K562 (cell line): Measurements from ENCODE around the gene LRRC71. TPM values are rescaled to one million over a fixed set of nuclear protein-coding genes. Genes with fewer than 3 reads are reported as not detected.

Experiments
- ATAC-seq: fragments of 200-7000 bp; cut with Tn5 transposase; 3 replicates; pipeline ENCODE4 v1.9.1; 2020; ENCODE audit warnings: moderate library complexity
- BruUV-seq: library from RNA; stranded (reverse); fragments of 400-500 nt; replicated peaks from 2 replicates; lab custom pipeline; 2021; lab: Mats Ljungman, UMichigan
- CTCF ChIA-PET: fragments of 300-600 bp; formaldehyde crosslinking; extraction: SDS; loops from one replicate; lab custom pipeline; 2021; ENCODE audit warnings: low intra/inter-chr PET ratio; lab: Yijun Ruan, JAX
- POLR2A ChIA-PET: fragments of 300-600, 350-650 bp; sonication (Branson Sonifier 250); formaldehyde crosslinking; extraction: SDS; loops from one replicate; lab custom pipeline; 2021; ENCODE audit warnings: antibody characterized with exemption, inconsistent platforms; lab: Yijun Ruan, JAX
- DNase-seq, 4 experiments: peaks; one replicate each; pipeline versions ENCODE4 v3.0.0 to v3.0.0-alpha.2; 2011 to 2018; ENCODE audit warnings: low spot score in 3 of 4, mixed read lengths in 3 of 4; ENCODE audit errors: extremely low read depth in 1 of 4
- FAIRE-seq: peaks from 2 replicates; lab custom pipeline; 2011; peaks lifted over from hg19 to GRCh38; lab: Jason Lieb, UNC
- H2AFZ ChIP-seq: 2 replicates; pipeline ENCODE4 v1.6.0; 2011; ENCODE audit warnings: low read depth, low read length, control low read depth, inconsistent platforms
- H3K27ac ChIP-seq: fragments of 200-600 bp; 3 replicates; pipeline ENCODE4 v1.8.0; 2011; ENCODE audit warnings: low read depth, mild to moderate bottlenecking, control low read depth, inconsistent platforms, low read length, moderate library complexity, mixed read lengths; ENCODE audit errors: extremely low read depth
- H3K27me3 ChIP-seq, 2 experiments: fragments of 300-600 bp in 1 of 2; 2 replicates in 1 of 2; 3 replicates in 1 of 2; pipeline versions ENCODE4 v1.6.0 to v1.8.0; 2011; ENCODE audit warnings: inconsistent platforms in 2 of 2, low read length in 2 of 2, mild to moderate bottlenecking in 1 of 2, mixed read lengths in 1 of 2, moderate library complexity in 1 of 2; ENCODE audit not compliant: control insufficient read depth in 2 of 2, insufficient read depth in 2 of 2
- H3K36me3 ChIP-seq: fragments of 300-600 bp; 3 replicates; pipeline ENCODE4 v1.8.0; 2011; ENCODE audit warnings: mild to moderate bottlenecking, low read length, inconsistent platforms; ENCODE audit not compliant: control insufficient read depth, insufficient read depth
- H3K4me1 ChIP-seq, 2 experiments: fragments of 200-600 bp in 1 of 2; replicated peaks in 1 of 2; 2 replicates in 1 of 2; 3 replicates in 1 of 2; pipeline versions ENCODE4 v1.5.1 to v1.8.0; 2011; ENCODE audit warnings: inconsistent platforms in 2 of 2, low read length in 2 of 2, mild to moderate bottlenecking in 1 of 2, mixed read lengths in 1 of 2, moderate library complexity in 1 of 2; ENCODE audit not compliant: control insufficient read depth in 2 of 2, insufficient read depth in 2 of 2
- H3K4me2 ChIP-seq: 2 replicates; pipeline ENCODE4 v1.6.1; 2011; ENCODE audit warnings: low read length, control low read depth, inconsistent platforms, mixed read lengths; ENCODE audit not compliant: insufficient read depth
- H3K4me3 ChIP-seq: fragments of 200-600 bp; sonication (generic), shearing (Covaris generic); 2 replicates; pipeline ENCODE4 v1.5.1; 2016; ENCODE audit warnings: control low read depth, inconsistent platforms
- H3K79me2 ChIP-seq: fragments of 200-600 bp; 3 replicates; pipeline ENCODE4 v1.8.0; 2011; ENCODE audit warnings: low read length, inconsistent platforms; ENCODE audit not compliant: control insufficient read depth, insufficient read depth
- H3K9ac ChIP-seq, 2 experiments: 2 replicates each; pipeline versions ENCODE4 v1.6.0 to v1.6.1; 2011; ENCODE audit warnings: low read depth in 2 of 2, low read length in 2 of 2, control low read depth in 1 of 2, inconsistent platforms in 1 of 2, mild to moderate bottlenecking in 1 of 2, mixed read lengths in 1 of 2; ENCODE audit not compliant: insufficient read depth in 1 of 2
- H3K9me1 ChIP-seq: one replicate; pipeline ENCODE4 v1.6.0; 2011; ENCODE audit warnings: inconsistent platforms, mild to moderate bottlenecking, low read length, moderate library complexity; ENCODE audit not compliant: control insufficient read depth, insufficient read depth
- H3K9me3 ChIP-seq: replicated peaks from 2 replicates; pipeline ENCODE4 v1.5.1; 2011; ENCODE audit warnings: low read depth, low read length, inconsistent platforms; ENCODE audit not compliant: control insufficient read depth, insufficient read depth
- H4K20me1 ChIP-seq: replicated peaks from 2 replicates; pipeline ENCODE4 v1.6.1; 2011; ENCODE audit warnings: low read length, inconsistent platforms, mixed read lengths; ENCODE audit not compliant: control insufficient read depth, insufficient read depth
- DDX20 ChIP-seq: fragments of 450-650 bp; IDR thresholded peaks from 2 replicates; pipeline ENCODE4 v1.6.1; 2016; ENCODE audit warnings: missing genetic modification characterization, low read depth, mild to moderate bottlenecking, missing compliant biosample characterization, moderate library complexity
- GATAD2B ChIP-seq: fragments of 450-650 bp; IDR thresholded peaks from 2 replicates; pipeline ENCODE4 v1.6.1; 2017; ENCODE audit warnings: mild to moderate bottlenecking, borderline replicate concordance
- HNRNPUL1 ChIP-seq: fragments of 200-400 bp; formaldehyde crosslinking; IDR thresholded peaks from 2 replicates; pipeline ENCODE4 v1.6.1; 2017; ENCODE audit warnings: low read length
- MXI1 ChIP-seq: IDR thresholded peaks from 2 replicates; pipeline ENCODE4 v1.6.1; 2011; ENCODE audit warnings: low read depth, mild to moderate bottlenecking, improper control_type of control experiment, low read length
- NFYB ChIP-seq: IDR thresholded peaks from 2 replicates; pipeline ENCODE4 v1.6.1; 2011; ENCODE audit warnings: mild to moderate bottlenecking, moderate library complexity; ENCODE audit not compliant: insufficient read length; ENCODE audit errors: extremely low read depth
- TSC22D4 ChIP-seq: fragments of 450-650 bp; IDR thresholded peaks from 2 replicates; pipeline ENCODE4 v1.6.1; 2016; ENCODE audit warnings: missing genetic modification characterization, missing biosample characterization, control low read depth
- WGBS: fragments of 100-300 bp; shearing (Covaris generic); methylation state at CpG from one replicate; pipeline ENCODE4 v1.1.6; 2016; ENCODE audit warnings: low coverage, mixed read lengths; ENCODE audit not compliant: insufficient coverage; ENCODE audit errors: missing lambda C conversion rate; 5-methylcytosine and 5-hydroxymethylcytosine counted together
- in situ Hi-C: fragments of 300-500 bp; cut with MboI; formaldehyde crosslinking; loops from 4 replicates; pipeline ENCODE4 v1.15.0; 2018; ENCODE audit warnings: inconsistent platforms, mixed read lengths
- intact Hi-C: fragments of 100-400 bp; cut with micrococcal nuclease; formaldehyde crosslinking; loops from 2 replicates; pipeline ENCODE4 v1.14.2; 2022
- polyA plus RNA-seq, 8 experiments: library from polyadenylated mRNA; depleted of rRNA in 4 of 8; stranded (reverse) in 5 of 8; unstranded in 3 of 8; fragments of >200 nt; fragmentation: Nextera tagmentation in 2 of 8; fragmentation: Illumina TruSeq in 1 of 8; extraction: Ambion mirVana in 2 of 8; extraction: Trizol in 1 of 8; gene quantifications; 2 replicates each; pipeline versions ENCODE4 v1.2.1 to v1.2.3, GENCODE V29; 2011 to 2014; ENCODE audit warnings: inconsistent platforms in 1 of 8, missing spikeins in 1 of 8
- total RNA-seq, 7 experiments: library from RNA; depleted of rRNA in 6 of 7; stranded (reverse); fragments of >200 nt in 6 of 7; fragmentation: Illumina TruSeq in 2 of 7; extraction: Trizol in 2 of 7; gene quantifications; 2 replicates each; pipeline versions ENCODE4 v1.2.1 to v1.2.3, GENCODE V29; 2011 to 2021; ENCODE audit warnings: low replicate concordance in 1 of 7
- TF ChIP-seq, protein P1 (sequence below): sonication (generic); formaldehyde crosslinking; IDR thresholded peaks from 2 replicates; pipeline ENCODE4 v1.8.0; 2022; ENCODE audit warnings: mild to moderate bottlenecking, missing genetic modification reagents
- TF ChIP-seq, protein P2 (sequence below): fragments of 250-450 bp; sonication (Bioruptor Pico); IDR thresholded peaks from 2 replicates; pipeline ENCODE4 v1.8.0; 2022; ENCODE audit warnings: inconsistent platforms
- TF ChIP-seq, protein P3 (sequence below): fragments of 200-400 bp; formaldehyde crosslinking; IDR thresholded peaks from 2 replicates; pipeline ENCODE4 v1.6.1; 2017; ENCODE audit warnings: mild to moderate bottlenecking, low read depth, low read length, moderate library complexity

LRRC71 gene
- total and polyA plus RNA-seq, 9 of the 15 experiments (the other 6 are each of a cell fraction or from before 2014, with no cell fraction given): 0.06 to 1.2 (median 0.51) TPM; not detected in 1

DNA sequence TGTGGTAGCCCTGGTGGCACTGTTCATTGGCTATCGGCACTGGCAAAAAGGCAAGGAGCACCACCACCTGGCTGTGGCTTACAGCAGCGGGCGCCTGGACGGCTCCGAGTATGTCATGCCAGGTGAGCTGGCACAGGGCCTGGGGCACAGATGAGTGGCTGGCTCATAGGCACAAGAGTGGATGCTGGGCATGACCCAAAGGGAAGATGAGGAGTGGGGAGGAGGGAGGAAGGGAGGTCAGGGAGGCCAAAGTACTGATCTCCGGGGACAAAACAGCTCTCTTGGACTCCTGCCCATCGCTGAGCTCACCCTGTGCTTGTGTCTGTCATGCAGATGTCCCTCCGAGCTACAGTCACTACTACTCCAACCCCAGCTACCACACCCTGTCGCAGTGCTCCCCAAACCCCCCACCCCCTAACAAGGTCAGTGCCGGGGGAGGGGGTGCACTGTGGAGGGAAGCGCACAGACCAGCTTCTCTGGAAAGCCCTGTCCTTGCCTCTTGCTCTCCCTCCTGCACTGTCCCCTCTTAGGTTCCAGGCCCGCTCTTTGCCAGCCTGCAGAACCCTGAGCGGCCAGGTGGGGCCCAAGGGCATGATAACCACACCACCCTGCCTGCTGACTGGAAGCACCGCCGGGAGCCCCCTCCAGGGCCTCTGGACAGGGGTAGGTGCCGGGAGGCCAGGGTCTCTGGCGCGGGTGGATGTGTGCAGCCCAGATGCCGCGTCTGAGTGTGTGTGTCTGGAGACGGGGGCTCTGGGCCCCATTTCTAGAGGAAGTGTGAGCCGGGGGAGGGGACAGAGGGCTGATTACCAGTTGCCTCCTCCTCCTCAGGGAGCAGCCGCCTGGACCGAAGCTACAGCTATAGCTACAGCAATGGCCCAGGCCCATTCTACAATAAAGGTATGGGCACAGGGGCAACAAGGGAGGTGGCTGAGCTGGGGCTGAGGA lies 7.3 kb upstream of the LRRC71 start (continued):
- TF ChIP-seq NFYB (no peak), HNRNPUL1 (no peak), GATAD2B (no peak), MXI1 (no peak)

DNA sequence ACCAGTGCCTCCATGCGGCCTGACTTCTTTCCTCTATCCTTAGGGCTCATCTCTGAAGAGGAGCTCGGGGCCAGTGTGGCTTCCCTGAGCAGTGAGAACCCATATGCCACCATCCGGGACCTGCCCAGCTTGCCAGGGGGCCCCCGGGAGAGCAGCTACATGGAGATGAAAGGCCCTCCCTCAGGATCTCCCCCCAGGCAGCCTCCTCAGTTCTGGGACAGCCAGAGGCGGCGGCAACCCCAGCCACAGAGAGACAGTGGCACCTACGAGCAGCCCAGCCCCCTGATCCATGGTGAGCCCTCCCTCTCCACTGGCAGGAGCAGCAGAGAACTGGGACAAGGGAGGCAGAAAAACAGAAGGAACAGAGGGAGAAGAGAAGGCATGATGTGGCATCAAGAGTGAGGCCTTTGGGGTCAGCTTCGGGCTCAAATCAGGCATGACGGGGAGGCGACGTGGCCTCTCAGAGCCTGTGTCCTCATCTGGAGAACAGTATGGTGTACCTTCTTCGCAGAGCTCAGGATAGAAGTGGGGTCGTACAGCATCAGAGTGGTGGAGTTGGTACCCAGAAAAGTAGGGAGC lies 6.5 kb upstream of the LRRC71 start:
- Histone ChIP-seq H3K27ac (peak overlapping the region; percentile 61), H3K79me2 (peaks cover 23% of the 10 kb centered on the region), H3K9me3 (peaks cover 3% of the 10 kb centered on the region; the same call in 1 of the 2 replicates), H3K4me1 (peaks cover 42 to 48% of the 10 kb centered on the region in 2 experiments), H3K27me3 (no peaks in the 10 kb centered on the region), H3K4me3 (peak overlapping the region; percentile 50), H4K20me1 (no peaks in the 10 kb centered on the region), H2AFZ (peak overlapping the region; percentile 82), H3K9ac (peak overlapping the region; percentile 80 to 88), H3K4me2 (peak overlapping the region; percentile 93), H3K9me1 (no peaks in the 10 kb centered on the region), H3K36me3 (peaks cover 6% of the 10 kb centered on the region)
- DNase-seq (no peak), ATAC-seq (peak; percentile 13), FAIRE-seq (no peak)
- ChIA-PET POLR2A (interaction anchor here (0.6 to 2.0 kb wide), 5 partner anchors 14 to 299 kb away, joined by 3 to 7 read pairs (median 3); partner anchors contain the start of genes ISG20L2 and METTL25B), CTCF (no interaction called here)
- intact Hi-C loops (no loop called here), in situ Hi-C loops (no loop called here)
- BruUV-seq: TSS peak; percentile 74
- 12% methylated on average over 13 of the region's 13 CpGs for WGBS
- TF ChIP-seq, protein P1, sequence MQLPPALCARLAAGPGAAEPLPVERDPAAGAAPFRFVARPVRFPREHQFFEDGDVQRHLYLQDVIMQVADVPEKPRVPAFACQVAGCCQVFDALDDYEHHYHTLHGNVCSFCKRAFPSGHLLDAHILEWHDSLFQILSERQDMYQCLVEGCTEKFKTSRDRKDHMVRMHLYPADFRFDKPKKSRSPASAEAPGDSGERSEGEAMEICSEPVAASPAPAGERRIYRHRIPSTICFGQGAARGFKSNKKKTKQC (CRISPR knock-in tag): no peak
- TF ChIP-seq DDX20 (tag): no peak
- TF ChIP-seq TSC22D4 (tag): no peak
- TF ChIP-seq, protein P2, sequence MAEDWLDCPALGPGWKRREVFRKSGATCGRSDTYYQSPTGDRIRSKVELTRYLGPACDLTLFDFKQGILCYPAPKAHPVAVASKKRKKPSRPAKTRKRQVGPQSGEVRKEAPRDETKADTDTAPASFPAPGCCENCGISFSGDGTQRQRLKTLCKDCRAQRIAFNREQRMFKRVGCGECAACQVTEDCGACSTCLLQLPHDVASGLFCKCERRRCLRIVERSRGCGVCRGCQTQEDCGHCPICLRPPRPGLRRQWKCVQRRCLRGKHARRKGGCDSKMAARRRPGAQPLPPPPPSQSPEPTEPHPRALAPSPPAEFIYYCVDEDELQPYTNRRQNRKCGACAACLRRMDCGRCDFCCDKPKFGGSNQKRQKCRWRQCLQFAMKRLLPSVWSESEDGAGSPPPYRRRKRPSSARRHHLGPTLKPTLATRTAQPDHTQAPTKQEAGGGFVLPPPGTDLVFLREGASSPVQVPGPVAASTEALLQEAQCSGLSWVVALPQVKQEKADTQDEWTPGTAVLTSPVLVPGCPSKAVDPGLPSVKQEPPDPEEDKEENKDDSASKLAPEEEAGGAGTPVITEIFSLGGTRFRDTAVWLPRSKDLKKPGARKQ: no peak
- TF ChIP-seq, protein P3, sequence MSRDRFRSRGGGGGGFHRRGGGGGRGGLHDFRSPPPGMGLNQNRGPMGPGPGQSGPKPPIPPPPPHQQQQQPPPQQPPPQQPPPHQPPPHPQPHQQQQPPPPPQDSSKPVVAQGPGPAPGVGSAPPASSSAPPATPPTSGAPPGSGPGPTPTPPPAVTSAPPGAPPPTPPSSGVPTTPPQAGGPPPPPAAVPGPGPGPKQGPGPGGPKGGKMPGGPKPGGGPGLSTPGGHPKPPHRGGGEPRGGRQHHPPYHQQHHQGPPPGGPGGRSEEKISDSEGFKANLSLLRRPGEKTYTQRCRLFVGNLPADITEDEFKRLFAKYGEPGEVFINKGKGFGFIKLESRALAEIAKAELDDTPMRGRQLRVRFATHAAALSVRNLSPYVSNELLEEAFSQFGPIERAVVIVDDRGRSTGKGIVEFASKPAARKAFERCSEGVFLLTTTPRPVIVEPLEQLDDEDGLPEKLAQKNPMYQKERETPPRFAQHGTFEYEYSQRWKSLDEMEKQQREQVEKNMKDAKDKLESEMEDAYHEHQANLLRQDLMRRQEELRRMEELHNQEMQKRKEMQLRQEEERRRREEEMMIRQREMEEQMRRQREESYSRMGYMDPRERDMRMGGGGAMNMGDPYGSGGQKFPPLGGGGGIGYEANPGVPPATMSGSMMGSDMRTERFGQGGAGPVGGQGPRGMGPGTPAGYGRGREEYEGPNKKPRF: no peak
